Gastrocnemius medialis (tissue), 4 donors: Measurements from ENCODE around the gene BCOR. TPM values are rescaled to one million over a fixed set of nuclear protein-coding genes. Genes with fewer than 3 reads are reported as not detected.

ENCODE experiments used
- ATAC-seq, 2 donors: fragments of 150-250 bp; one replicate each; pipeline ENCODE4 v1.9.1; 2016
- DNase-seq, 2 donors: peaks; one replicate each; pipeline ENCODE4 v3.0.0-alpha.2; 2019
- H3K27ac ChIP-seq, 4 donors: fragments of 200-600 bp; sonication (generic); 1 replicate in 1 of 4; 2 replicates in 3 of 4; pipeline ENCODE4 v1.5.1; 2016 to 2018; ENCODE audit warnings: mild to moderate bottlenecking in 2 of 4, moderate library complexity in 1 of 4
- H3K27me3 ChIP-seq, 3 donors: fragments of 200-600 bp; sonication (generic) in 2 of 3; 1 replicate in 1 of 3; 2 replicates in 2 of 3; pipeline versions ENCODE4 v1.5.1 to v1.6.0; 2016 to 2019; ENCODE audit warnings: mild to moderate bottlenecking in 1 of 3, moderate library complexity in 1 of 3
- H3K36me3 ChIP-seq, 2 donors: fragments of 200-600 bp; sonication (generic) in 1 of 2; one replicate each; pipeline ENCODE4 v1.5.1; 2017 to 2018
- H3K4me1 ChIP-seq, 2 donors: fragments of 200-600 bp; sonication (generic) in 1 of 2; one replicate each; pipeline ENCODE4 v1.5.1; 2016 to 2017; ENCODE audit warnings: mild to moderate bottlenecking in 2 of 2
- H3K4me3 ChIP-seq, 4 donors: fragments of 200-600 bp; sonication (generic) in 3 of 4; 1 replicate in 1 of 4; 2 replicates in 3 of 4; pipeline ENCODE4 v1.5.1; 2016 to 2019; ENCODE audit warnings: mild to moderate bottlenecking in 2 of 4
- H3K9me3 ChIP-seq, 3 donors: fragments of 200-600 bp; sonication (generic) in 2 of 3; 1 replicate in 1 of 3; 2 replicates in 2 of 3; pipeline ENCODE4 v1.5.1; 2016 to 2019
- POLR2A ChIP-seq, 2 donors: fragments of 450-650 bp; IDR thresholded peaks; one replicate each; pipeline ENCODE4 v1.6.1; 2017; ENCODE audit warnings: antibody characterized with exemption in 2 of 2, mild to moderate bottlenecking in 2 of 2, moderate library complexity in 2 of 2
- in situ Hi-C, 4 donors: fragments of 200-750 bp; cut with MboI; loops; one replicate each; pipeline versions ENCODE4 v1.15.0 to v1.8.0; 2017; ENCODE audit warnings: low sequenced_read_pairs in 4 of 4
- intact Hi-C: fragments of 100-400 bp; cut with DNase I; formaldehyde crosslinking; loops from one replicate; pipeline ENCODE4 v1.15.1; 2023; ENCODE audit warnings: low total_unique reads
- total RNA-seq, 4 donors: library from RNA; depleted of rRNA; stranded (reverse); fragments of >200 nt; gene quantifications; one replicate each; pipeline versions ENCODE4 v1.1.0 to v1.2.3, GENCODE V29; 2016
- TF ChIP-seq, protein P1 (sequence below), 5 experiments: fragments of 450-650 bp in 3 of 5; fragments of 200-600 bp in 2 of 5; sonication (generic) in 2 of 5; IDR thresholded peaks in 4 of 5; conservative IDR thresholded peaks in 1 of 5; 1 replicate in 4 of 5; 2 replicates in 1 of 5; pipeline ENCODE4 v1.5.1; 2016 to 2019; ENCODE audit warnings: antibody characterized with exemption in 5 of 5, mild to moderate bottlenecking in 3 of 5, moderate library complexity in 3 of 5

BCOR gene
- 10 to 100 TPM in 3 of 4 donors, 1 to 10 TPM in 1; 6.5 to 43.8 (median 18.4) TPM for total RNA-seq

DNA sequence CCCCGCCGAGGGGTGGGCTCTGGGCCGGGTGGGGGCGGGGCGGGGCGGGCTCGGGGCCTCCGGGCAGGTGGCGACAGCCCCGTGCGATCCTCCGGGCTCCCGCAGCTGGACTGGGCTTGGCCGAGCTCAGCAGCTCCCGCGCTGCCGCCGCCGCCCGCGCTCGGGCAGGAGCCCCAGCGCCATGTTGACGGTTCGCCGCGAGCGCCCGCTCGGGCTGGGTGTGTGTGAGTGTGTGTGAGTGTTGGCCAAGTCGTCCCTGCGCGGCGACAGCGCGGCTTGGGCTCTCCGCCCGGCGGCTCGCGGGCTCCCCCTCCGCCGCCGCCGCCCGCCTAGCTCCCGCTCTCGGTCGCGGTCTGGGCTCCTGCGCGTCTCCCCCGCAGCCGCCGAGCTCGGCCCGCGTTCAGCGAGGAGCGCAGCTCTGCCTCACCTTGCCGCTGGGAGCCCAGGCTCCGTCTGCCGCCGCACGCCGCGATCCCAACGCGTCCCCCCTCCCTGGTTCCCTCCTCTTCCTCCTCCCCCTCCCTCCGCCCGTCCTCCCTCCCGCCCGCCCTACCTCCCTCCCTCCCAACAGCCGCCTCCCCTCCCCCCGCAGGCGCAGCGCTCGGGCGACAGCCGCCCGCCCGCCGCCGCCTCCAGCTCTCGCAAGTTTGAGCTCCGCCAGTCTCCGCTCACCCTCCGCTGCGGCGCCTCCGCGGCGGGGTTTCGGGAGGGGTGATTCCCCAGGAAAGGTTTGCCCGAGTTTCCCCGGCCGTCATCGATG lies at the start of gene BCOR:
BCOR (minus strand) TSS at position 455 of the 760 bp plus-strand sequence. CDS start 20,029 bp downstream, outside the sequence.
- DNase-seq (peak; percentile 61 to 71), ATAC-seq (peak; percentile 50 to 51)
- intact Hi-C loops (loop anchor here (2.0 to 10.0 kb wide), 6 partner anchors 75 to 363 kb away; no protein-coding TSS in a partner anchor), in situ Hi-C loops (loop anchor here in 1 of 4 donors (10.0 kb wide), 1 partner anchor 47 kb away; no protein-coding TSS in a partner anchor)
- Histone ChIP-seq H3K9me3 (no peaks in the 10 kb centered on the region), H3K27ac (peak within 1 kb of the TSS; percentile 88 to 93 (median 91)), H3K4me1 (peaks cover 3 to 13% of the 10 kb centered on the region in 2 donors), H3K27me3 (peaks cover 0 to 27% (median 16%) of the 10 kb centered on the region in 3 donors), H3K36me3 (no peaks in the 10 kb centered on the region), H3K4me3 (peak within 1 kb of the TSS; percentile 64 to 94 (median 82))
- TF ChIP-seq POLR2A (IDR thresholded peaks at IDR 0.05): peak; percentile 85 to 88
- TF ChIP-seq, protein P1, sequence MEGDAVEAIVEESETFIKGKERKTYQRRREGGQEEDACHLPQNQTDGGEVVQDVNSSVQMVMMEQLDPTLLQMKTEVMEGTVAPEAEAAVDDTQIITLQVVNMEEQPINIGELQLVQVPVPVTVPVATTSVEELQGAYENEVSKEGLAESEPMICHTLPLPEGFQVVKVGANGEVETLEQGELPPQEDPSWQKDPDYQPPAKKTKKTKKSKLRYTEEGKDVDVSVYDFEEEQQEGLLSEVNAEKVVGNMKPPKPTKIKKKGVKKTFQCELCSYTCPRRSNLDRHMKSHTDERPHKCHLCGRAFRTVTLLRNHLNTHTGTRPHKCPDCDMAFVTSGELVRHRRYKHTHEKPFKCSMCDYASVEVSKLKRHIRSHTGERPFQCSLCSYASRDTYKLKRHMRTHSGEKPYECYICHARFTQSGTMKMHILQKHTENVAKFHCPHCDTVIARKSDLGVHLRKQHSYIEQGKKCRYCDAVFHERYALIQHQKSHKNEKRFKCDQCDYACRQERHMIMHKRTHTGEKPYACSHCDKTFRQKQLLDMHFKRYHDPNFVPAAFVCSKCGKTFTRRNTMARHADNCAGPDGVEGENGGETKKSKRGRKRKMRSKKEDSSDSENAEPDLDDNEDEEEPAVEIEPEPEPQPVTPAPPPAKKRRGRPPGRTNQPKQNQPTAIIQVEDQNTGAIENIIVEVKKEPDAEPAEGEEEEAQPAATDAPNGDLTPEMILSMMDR (IDR thresholded peaks at IDR 0.05 in 4 of 5, conservative IDR thresholded peaks at IDR 0.05 in 1 of 5): no peak

GRCh38 chrX:40147126-40147952 lies 49.6 kb upstream of the BCOR start:
- DNase-seq (no peak), ATAC-seq (no peak)
- no peaks in the 10 kb centered on the region for H3K36me3 ChIP-seq
- H3K27me3 ChIP-seq: peaks cover 0 to 30% (median 23%) of the 10 kb centered on the region in 3 donors
- in situ Hi-C loops: loop anchor here in 1 of 4 donors (10.0 kb wide), 1 partner anchor 53 kb away; the partner anchor contains the start of gene BCOR
- H3K27ac ChIP-seq: no peak overlapping the region
- peak overlapping the region in 1 of 4 donors; percentile 55 for H3K4me3 ChIP-seq
- intact Hi-C loops: no loop called here
- H3K9me3 ChIP-seq: no peaks in the 10 kb centered on the region
- H3K4me1 ChIP-seq: peaks cover 0 to 11% of the 10 kb centered on the region in 2 donors
- no peak for TF ChIP-seq POLR2A (IDR thresholded peaks at IDR 0.05)
- TF ChIP-seq, protein P1 (IDR thresholded peaks at IDR 0.05 in 4 of 5, conservative IDR thresholded peaks at IDR 0.05 in 1 of 5): no peak

- peak overlapping the region; percentile 55 to 66 (median 58) for H3K4me3 ChIP-seq
- peak; percentile 80 to 85 for ATAC-seq
- intact Hi-C loops: no loop called here
- TF ChIP-seq, protein P1 (IDR thresholded peaks at IDR 0.05 in 4 of 5, conservative IDR thresholded peaks at IDR 0.05 in 1 of 5): no peak
- peak; percentile 38 to 60 for TF ChIP-seq POLR2A (IDR thresholded peaks at IDR 0.05)
- in situ Hi-C loops: loop anchor here in 1 of 4 donors (10.0 kb wide), 1 partner anchor 52 kb away; the partner anchor contains the start of gene BCOR
- peak in 1 of 2 donors; percentile 39 for DNase-seq
- no peaks in the 10 kb centered on the region for H3K36me3 ChIP-seq
- H3K27me3 ChIP-seq: peaks cover 0 to 24% (median 23%) of the 10 kb centered on the region in 3 donors
- peak overlapping the region; percentile 43 to 65 (median 54) for H3K27ac ChIP-seq
- peaks cover 0 to 11% of the 10 kb centered on the region in 2 donors for H3K4me1 ChIP-seq
- H3K9me3 ChIP-seq: no peaks in the 10 kb centered on the region
Observed at GRCh38 chrX:40146262-40147125, 48.7 kb upstream of the BCOR start.

GRCh38 chrX:40145923-40146261 lies 48.1 kb upstream of the BCOR start:
- ATAC-seq: peak; percentile 40 to 51
- H3K4me3 ChIP-seq: peak overlapping the region; percentile 55 to 66 (median 58)
- in situ Hi-C loops: loop anchor here in 1 of 4 donors (10.0 kb wide), 1 partner anchor 51 kb away; the partner anchor contains the start of gene BCOR

More at GRCh38 chrX:40145923-40146261, 48.1 kb upstream of the BCOR start:
- H3K27me3 ChIP-seq: peaks cover 0 to 22% (median 18%) of the 10 kb centered on the region in 3 donors
- no peak for TF ChIP-seq POLR2A (IDR thresholded peaks at IDR 0.05)
- TF ChIP-seq, protein P1 (IDR thresholded peaks at IDR 0.05 in 4 of 5, conservative IDR thresholded peaks at IDR 0.05 in 1 of 5): no peak
- intact Hi-C loops: no loop called here
- H3K4me1 ChIP-seq: peaks cover 0 to 17% of the 10 kb centered on the region in 2 donors
- peak overlapping the region; percentile 43 to 65 (median 54) for H3K27ac ChIP-seq
- no peak for DNase-seq
- H3K9me3 ChIP-seq: no peaks in the 10 kb centered on the region
- H3K36me3 ChIP-seq: no peaks in the 10 kb centered on the region
